CD4-positive, alpha-beta T cell treated with Interleukin-2 at 100 ng/mL for 4 hours (primary cell): ENCODE measurements around the gene ZBTB9.

Experiments used
- DNase-seq: peaks from one replicate; pipeline ENCODE4 v3.0.0-alpha.2; 2020; ENCODE audit warnings: low spot score

Gene ZBTB9, protein sequence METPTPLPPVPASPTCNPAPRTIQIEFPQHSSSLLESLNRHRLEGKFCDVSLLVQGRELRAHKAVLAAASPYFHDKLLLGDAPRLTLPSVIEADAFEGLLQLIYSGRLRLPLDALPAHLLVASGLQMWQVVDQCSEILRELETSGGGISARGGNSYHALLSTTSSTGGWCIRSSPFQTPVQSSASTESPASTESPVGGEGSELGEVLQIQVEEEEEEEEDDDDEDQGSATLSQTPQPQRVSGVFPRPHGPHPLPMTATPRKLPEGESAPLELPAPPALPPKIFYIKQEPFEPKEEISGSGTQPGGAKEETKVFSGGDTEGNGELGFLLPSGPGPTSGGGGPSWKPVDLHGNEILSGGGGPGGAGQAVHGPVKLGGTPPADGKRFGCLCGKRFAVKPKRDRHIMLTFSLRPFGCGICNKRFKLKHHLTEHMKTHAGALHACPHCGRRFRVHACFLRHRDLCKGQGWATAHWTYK

DNA sequence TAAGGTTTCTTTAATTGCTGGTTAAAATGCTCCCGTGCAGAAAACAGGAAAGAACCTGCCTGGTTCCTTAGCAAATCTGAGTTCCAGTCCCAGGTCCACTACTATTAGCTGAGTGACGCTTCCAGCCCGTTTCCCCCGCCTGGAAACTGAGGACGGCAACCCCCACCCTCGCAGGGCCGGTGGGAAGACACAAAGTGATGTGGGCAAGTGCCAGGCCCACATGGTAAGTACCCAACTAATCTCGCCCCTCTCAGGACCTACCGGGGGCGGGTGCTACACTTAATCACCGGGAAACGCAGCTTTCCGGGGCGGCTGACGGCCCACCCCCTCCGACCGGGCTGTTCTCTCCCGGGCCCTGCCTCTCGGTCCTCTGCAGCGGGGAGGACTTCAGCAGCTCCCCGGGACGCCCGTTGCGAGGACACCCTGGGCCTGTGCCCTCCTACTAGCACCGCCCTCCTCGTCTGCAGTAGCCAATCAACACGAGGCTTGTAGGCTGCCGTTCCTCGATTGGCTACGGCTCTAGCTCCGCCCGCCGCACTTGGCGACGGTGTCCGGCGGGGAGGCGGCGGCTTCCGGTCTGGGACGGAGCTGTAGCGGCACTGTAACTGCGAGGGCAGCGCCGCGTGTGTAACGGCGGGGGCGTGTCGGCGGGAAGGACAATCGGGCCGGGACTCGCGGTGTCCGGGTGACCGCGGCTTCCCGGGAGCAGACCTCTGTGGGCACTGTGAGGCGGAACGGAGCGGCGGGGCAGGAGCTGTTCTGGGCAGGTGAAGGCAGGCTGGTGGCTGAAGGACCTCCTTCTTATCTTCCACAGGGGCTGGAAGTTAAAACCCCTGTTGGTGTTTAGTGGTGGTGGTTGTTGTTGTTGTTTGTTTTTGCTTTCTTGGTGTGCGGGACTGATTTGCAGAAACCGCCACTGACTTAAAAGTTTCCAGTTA is at the start of gene ZBTB9:
ZBTB9 (plus strand) TSS at position 568 of the 938 bp plus-strand sequence. CDS start 525 bp downstream, outside the sequence.
- peak; percentile 96 for DNase-seq

DNA sequence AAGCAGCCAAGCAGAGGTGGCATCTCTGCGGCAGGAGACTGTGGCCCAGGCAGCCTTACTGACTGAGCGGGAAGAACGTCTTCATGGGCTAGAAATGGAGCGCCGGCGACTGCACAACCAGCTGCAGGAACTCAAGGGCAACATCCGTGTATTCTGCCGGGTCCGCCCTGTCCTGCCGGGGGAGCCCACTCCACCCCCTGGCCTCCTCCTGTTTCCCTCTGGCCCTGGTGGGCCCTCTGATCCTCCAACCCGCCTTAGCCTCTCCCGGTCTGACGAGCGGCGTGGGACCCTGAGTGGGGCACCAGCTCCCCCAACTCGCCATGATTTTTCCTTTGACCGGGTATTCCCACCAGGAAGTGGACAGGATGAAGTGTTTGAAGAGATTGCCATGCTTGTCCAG is 49.5 kb upstream of the ZBTB9 start:
- DNase-seq, result no peak

DNA sequence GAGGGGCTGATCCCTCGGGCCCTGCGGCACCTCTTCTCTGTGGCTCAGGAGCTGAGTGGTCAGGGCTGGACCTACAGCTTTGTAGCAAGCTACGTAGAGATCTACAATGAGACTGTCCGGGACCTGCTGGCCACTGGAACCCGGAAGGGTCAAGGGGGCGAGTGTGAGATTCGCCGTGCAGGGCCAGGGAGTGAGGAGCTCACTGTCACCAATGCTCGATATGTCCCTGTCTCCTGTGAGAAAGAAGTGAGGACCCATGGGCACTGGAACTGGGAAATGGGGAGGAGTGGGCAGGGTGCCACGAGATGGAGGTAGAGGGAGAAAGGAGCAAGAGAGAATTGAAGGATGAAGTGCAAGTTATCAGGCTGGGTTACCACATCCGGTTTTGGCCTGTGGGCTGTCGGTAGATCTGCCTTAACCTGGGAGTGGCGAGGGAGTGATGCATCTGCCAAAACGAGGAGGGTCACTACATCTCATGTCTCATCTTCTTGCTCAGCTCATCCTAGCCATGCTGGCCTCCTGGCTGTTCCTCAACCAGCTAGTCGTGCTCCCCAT is 48.9 kb upstream of the ZBTB9 start:
- DNase-seq, result no peak

DNA sequence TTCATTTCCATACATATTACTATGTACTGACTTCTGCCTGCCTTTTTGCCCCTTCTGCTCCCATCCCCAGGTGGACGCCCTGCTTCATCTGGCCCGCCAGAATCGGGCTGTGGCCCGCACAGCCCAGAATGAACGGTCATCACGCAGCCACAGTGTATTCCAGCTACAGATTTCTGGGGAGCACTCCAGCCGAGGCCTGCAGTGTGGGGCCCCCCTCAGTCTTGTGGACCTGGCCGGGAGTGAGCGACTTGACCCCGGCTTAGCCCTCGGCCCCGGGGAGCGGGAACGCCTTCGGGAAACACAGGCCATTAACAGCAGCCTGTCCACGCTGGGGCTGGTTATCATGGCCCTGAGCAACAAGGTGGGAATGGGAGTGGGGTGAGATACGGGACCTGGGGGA is 48.2 kb upstream of the ZBTB9 start:
- DNase-seq, result no peak

DNA sequence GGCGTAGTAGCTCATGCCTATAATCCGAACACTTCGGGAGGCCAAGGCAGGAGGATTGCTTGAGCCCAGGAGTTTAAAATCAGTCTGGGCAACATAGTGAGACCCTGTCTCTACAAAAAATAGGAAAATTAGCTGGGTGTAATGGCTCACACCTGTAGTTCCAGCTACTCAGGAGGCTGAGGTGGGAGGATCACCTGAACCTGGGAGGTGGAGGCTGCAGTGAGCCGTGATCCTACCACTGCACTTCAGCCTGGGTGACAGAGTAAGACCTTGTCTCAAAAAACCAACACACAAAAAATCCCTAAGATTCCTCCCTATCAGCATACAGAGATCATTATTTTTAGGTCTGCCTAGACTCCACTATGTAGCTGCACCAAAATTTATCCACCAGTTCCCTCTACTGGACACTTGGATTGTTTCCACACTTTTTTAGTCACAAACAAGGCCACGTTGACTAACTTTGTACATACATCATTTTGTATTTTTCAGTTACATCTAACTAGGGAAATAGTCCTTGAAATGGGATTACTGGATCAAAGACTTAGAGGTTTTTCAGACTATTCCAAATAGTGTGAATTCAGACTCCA is 47.2 kb upstream of the ZBTB9 start:
- DNase-seq, result peak; percentile 29

DNA sequence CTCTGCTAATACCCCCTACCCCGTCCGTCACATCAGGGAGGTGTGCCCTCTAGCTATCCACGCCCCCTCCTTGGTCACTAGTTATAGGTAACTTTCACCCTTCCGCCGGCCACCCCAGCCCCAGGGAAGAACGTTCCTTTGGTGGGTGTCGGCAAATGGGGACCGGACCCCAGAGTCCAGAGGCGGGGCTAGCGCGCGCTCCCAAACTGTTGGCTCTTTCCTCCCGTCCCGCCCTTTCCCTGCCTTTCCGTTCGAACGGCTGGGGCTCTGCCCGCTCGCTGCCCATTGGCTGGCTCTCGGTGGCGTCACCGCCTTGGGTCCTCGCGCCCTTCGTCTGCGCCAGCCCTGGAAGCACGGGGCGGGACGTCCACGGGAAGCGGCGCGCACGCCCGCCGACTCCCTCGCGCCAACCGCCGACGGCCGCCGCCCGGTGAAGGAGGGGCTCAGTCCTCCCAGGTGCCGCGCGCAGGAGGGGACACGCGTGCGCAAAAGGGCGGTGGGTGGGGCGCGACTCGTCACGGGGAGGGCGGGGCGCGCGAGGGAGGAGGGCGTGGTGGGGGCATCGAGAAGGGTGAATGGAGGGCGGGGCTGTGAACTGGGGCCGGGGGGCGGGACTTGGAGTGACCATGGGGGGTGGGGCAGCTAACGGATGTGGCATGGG is 44.2 kb upstream of the ZBTB9 start:
- peak; percentile 97 for DNase-seq

DNA sequence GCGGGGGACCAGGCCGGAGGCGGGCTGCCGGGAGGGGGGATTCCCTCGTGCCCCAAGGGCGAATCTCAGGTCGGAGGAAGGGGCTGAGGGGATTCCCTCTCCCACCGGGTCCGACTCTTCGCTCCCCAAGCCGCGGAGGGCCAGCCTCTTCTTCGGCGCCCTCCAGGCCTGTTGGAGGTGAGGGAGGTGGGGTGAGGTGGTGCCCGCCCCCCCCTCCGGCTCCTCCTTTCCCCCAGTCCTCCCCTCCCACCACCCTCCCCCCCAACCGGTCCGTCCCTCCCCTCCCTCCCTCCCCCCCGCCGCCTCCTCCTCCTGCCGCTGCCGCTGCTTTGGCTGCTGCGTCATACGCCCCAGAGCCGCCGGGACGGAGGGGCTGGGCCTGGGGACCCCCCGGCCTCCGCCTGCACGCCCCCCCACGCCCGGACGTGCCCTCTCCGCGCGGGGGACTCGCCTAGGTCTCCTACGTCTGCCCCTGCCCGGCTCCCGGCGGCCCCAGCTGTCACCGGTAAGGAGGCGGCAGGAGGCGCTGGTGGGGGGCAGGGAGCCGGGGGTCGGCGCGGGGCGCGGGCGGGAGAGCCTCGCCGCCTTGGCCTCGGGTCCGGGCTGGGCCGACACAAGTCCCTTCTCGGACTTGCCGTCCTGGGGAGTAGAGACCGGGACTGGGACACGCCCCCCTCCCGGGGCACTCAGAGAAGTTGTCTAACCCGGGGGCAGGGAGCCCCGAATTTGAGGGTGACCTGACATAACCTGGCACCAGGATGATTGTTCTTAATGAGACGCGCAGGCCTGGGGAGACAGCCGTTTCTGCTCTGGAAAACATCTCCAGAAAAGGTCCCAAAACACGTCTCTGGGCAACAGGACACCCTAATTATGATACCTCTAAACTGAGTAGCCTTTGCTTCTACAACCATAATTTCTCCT is 43.4 kb upstream of the ZBTB9 start, which contains the start of gene PHF1:
PHF1 (plus strand) TSS at position 304 of the 921 bp plus-strand sequence. CDS start 1,250 bp downstream, outside the sequence.
- DNase-seq, result peak; percentile 23

DNA sequence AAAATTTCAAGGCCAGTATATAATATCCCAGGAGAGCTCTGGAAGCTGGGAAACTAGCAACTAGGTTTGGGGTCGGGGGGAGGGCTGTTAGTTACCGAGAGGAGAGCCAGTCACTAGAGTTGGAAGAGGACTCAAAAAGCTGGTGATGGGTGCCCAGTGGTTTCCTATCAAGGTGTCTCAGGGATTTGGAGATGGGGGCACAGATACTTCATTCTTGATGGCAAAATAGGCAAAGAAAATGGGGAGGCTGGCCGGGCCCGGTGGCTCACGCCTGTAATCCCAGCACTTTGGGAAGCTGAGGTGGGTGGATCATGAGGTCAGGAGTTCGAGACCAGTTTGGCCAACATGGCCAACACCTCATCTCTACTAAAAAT is 42.8 kb upstream of the ZBTB9 start:
- no peak for DNase-seq

DNA sequence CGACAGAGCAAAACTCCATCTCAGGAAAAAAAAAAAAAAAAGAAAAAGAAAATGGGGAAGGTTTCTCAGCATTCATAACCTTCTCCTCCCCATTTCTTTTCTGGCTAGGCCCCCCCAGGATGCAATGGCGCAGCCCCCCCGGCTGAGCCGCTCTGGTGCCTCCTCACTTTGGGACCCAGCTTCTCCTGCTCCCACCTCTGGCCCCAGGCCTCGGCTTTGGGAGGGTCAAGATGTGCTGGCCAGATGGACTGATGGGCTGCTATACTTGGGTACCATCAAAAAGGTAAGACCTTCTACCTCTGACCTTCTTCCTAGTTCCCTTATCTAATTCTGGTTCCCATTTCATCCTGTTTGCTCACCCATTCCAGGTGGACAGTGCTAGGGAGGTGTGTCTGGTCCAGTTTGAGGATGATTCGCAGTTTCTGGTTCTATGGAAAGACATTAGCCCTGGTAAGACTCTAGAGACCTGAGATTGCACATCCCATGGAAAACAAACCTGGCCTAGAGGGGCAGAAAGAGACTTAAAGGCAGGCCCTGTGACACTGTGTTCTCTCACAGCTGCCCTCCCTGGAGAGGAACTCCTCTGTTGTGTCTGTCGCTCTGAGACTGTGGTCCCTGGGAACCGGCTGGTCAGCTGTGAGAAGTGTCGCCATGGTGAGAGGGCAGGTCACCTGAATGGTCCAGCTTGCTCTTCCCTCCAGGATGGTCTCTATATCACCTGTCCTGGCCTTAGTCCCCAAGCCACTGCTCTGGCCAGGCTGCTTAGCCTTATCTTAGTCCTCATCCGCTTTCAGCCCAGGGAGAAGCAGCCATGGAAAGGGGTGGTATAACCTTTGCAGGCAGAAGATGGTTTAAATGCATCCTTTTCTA is 42.0 kb upstream of the ZBTB9 start:
- DNase-seq, result no peak

DNA sequence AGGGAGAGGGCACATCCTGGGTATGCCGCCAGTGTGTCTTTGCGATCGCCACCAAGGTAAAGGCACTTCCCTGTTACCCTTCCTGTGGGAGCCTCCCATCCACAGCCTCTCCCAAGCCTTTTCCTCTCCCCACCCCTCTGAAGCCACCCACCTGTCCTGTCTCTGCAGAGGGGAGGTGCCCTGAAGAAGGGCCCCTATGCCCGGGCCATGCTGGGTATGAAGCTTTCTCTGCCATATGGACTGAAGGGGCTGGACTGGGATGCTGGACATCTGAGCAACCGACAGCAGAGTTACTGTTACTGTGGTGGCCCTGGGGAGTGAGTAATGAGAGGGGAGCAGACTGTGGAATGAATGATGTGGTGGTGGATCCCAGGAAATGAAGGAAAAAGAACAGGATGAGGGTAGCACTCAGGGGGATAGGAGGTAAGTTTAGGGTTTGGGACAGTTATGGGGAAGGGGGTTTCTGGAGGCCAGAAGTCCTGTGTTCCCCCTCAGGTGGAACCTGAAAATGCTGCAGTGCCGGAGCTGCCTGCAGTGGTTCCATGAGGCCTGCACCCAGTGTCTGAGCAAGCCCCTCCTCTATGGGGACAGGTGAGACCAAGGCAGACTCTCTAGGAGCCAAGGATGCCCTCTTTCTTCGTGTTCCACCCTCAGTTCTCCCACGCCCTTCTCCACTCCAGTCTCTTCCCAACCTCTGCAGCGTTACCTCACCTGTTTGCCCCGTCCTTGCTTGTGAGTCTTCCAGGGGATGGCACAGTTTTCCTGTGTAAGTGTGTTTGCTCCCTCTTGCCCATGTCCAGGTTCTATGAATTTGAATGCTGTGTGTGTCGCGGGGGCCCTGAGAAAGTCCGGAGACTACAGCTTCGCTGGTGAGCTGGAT is 40.9 kb upstream of the ZBTB9 start:
- no peak for DNase-seq

DNA sequence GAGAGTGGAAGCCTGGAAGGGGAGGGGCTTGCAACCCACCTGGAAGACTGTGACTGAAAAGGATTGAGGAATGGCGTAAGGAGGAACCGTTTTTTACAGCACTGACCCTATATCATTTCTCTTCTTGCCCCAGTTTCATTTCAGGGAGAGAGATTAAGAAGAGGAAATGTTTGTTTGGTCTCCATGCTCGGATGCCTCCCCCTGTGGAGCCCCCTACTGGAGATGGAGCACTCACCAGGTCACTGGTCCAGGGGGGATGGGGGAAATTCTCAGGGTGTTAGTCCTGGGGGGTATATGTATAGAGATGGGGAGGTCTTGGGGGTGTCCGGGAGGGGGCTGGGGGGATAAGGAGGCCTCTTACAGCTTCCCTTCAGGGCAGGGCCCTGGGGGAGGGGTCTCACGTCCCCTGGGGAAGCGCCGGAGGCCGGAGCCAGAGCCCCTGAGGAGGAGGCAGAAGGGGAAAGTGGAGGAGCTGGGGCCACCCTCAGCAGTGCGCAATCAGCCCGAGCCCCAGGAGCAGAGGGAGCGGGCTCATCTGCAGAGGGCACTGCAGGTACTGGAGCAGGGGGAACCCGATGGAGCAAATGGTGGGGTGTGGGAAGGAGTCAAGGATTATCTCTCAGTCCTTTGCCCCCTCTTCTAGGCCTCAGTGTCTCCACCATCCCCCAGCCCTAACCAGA is 39.6 kb upstream of the ZBTB9 start:
- no peak for DNase-seq

DNA sequence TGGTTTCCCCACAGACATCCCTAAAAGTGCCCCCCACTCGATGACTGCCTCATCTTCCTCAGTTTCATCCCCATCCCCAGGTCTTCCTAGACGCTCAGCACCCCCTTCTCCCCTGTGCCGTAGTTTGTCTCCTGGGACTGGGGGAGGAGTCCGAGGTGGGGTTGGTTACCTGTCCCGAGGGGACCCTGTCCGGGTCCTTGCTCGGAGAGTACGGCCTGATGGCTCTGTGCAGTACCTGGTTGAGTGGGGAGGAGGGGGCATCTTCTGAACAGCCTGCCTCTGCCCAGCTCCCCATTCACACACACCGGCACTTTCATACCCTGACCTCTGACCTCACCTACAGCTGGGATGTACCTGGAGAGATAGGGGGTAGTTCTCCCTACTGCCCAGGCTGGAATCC is 38.5 kb upstream of the ZBTB9 start:
- DNase-seq, result no peak

DNA sequence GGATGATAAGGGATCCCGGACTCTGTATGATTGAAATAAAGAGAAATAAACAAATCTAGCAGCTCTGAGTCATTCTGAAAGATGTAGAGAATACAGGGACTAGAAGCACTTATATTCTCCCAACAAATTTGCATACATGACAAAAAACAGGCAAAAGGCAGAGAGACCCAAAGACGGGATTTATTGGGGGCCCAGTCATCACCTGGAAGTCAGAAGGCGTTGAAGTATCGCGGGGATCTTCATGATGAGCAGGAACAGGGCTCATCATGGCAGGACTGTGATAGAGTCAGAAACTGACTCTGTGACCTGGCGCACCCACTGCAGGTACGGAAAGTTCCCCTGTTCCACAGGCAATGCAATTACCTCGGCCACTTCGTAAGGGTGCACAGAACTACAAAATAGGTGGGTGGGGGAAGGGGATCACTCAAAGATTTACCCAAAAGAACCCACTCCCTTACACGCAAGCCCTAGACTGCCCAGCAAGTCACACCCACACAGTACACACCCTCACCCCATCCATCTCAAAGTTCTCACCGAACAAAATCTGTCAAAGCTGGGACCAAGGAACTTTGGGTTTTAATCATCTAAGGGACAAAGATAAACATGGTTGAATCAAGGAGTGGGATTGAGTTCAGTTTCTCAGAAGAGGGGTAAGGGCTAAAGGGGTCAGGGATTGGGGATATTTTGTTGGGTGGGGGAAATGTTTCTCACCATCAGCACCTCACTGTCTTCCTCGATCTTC is 37.8 kb upstream of the ZBTB9 start:
- DNase-seq, result no peak

DNA sequence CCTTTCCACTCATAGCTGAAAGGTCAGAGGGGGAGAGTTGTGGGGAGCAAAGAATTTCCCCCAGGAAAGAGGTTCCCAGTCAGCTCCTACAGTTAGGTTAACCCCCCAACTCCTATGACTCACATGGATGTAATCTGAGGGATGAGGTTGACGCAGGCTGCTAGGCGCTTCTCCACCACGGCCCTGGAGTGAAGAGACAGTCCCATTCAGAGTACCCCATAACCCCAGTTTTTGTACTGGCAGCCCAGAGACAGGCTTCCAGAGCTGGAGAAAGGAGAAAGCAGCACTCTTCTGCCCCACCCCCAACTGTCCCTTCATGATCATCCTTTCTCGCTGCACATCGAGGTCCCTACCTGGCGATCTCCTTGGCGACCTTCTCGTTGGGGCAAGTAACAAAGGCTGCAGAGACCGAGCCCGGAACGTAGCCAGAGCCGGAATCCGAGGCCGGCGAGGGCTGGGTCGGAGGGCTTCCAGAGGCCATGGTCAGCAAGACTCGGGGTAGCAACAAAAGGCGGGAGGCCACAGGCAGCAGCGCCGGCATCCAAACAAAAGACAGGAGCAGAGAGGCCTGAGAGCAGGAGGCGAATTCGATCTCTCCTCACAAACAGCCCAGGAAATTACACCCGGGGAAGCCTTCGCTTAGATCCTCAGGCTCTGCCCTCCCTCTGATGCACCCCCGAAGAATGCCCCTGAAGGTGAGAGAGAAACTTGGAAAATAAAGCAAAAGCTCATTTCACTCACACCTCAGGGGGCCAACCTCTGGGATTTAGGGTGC is 37.1 kb upstream of the ZBTB9 start:
- no peak for DNase-seq

DNA sequence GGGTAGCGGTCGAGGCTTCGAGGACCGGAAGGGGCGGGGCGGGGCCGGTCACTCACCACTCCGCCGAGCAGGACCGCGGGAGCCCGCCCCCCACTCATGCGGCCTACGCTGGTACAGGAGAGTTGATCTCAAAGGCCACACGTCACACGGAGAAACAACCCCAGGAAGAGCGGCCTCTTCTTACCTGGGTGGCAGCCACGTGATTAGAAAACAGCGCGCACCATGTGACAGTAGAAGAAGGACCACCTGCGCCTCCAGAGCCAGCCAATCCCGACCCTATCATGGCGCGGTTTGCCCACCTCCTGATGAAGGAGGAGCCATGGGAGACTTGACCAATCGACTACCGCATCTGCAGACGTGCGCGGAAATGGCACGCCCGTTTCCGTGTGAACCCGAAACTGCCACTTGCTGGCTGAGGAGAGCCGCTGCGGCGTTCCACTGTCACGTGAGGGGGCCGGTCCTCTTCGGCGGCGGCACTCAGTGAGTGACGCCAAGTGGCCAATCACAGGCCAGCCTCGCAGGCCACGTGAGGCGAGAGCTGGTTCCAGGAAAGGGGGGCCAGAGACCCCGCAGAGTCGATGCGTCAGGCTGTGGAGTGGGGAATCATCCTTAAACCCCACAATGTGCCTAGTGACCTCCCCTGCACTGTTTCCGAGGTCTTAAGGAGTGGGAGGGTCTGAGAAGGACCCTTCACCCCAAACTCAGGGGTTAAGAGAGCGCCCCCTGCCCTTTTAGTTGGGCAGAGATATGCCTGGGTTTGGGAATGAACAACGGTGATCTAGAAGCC is 36.3 kb upstream of the ZBTB9 start, which contains the start of gene CUTA:
CUTA (minus strand) TSS at position 205 of the 787 bp plus-strand sequence; CDS start at position 98, 107 bp downstream.
- peak; percentile 99 for DNase-seq
